Measurements from ENCODE around the gene BOD1. TPM values are rescaled to one million over a fixed set of nuclear protein-coding genes. Genes with fewer than 3 reads are reported as not detected.

The BOD1 gene
- total RNA-seq, 4 donors from 2014 or later, result 43.9 to 58.3 (median 48.3) TPM

- WGBS, result 91% methylated on average over 3 of the region's 3 CpGs
- no peak for TF ChIP-seq POLR2A (IDR thresholded peaks at IDR 0.05; ENCODE audit: low read depth)
- TF ChIP-seq POLR2AphosphoS5 (IDR thresholded peaks at IDR 0.05), result no peak
- TF ChIP-seq CTCF (IDR thresholded peaks at IDR 0.05), result no peak
- TF ChIP-seq EP300 (IDR thresholded peaks at IDR 0.05), result no peak
- Histone ChIP-seq H3K27ac (replicated peaks in 1 of 4) (no peak overlapping the region), H3K27me3 (no peaks in the 10 kb centered on the region), H3K4me1 (peaks cover 0 to 8% (median 6%) of the 10 kb centered on the region in 4 donors), H3K9me3 (peaks cover 0 to 11% (median 7%) of the 10 kb centered on the region in 4 donors), H3K36me3 (no peaks in the 10 kb centered on the region), H3K4me3 (no peak overlapping the region)
- DNase-seq (ENCODE audit: extremely low spot score), result no peak
- intact Hi-C loops (cut with DNase I), result no loop called here
Measured at GRCh38 chr5:173565491-173566072, 50.9 kb downstream of the BOD1 start.

- Histone ChIP-seq H3K27me3 (no peaks in the 10 kb centered on the region), H3K4me1 (peaks cover 0 to 8% (median 6%) of the 10 kb centered on the region in 4 donors), H3K4me3 (no peak overlapping the region), H3K9me3 (peaks cover 0 to 12% (median 11%) of the 10 kb centered on the region in 4 donors), H3K36me3 (no peaks in the 10 kb centered on the region), H3K27ac (replicated peaks in 1 of 4) (no peak overlapping the region)
- no peak for DNase-seq (ENCODE audit: extremely low spot score)
- TF ChIP-seq CTCF (IDR thresholded peaks at IDR 0.05), result no peak
- WGBS, result 81% methylated on average over 4 of the region's 4 CpGs
- intact Hi-C loops (cut with DNase I), result no loop called here
Measured at GRCh38 chr5:173564106-173564505, 52.3 kb downstream of the BOD1 start.

DNA sequence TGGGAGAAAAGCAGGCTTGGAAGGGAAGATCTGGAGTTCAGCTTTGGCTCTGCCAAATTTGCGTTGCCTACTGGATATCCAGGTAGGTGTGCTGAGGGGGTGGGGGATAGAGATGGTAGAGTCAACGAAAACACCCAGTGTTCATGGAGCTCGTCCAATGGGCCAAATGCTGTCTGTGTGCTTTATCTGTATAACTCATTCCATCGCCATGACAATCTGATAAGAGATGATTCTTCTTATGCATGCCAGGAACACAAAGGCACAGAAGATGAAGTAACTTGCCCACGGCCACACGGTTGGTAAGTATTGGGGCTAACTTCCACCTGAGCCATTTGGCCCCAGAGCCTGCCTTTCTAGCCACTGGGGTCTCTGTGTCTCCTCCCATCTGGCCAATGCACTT is 53.2 kb downstream of the BOD1 start:
- H3K27me3 ChIP-seq, result no peaks in the 10 kb centered on the region
- no peak overlapping the region for H3K4me3 ChIP-seq
- TF ChIP-seq POLR2A (IDR thresholded peaks at IDR 0.05; ENCODE audit: low read depth) (no peak), POLR2AphosphoS5 (IDR thresholded peaks at IDR 0.05) (no peak), EP300 (IDR thresholded peaks at IDR 0.05) (no peak), CTCF (IDR thresholded peaks at IDR 0.05) (no peak)
- WGBS, result 99% methylated on average over 6 of the region's 6 CpGs
- DNase-seq (ENCODE audit: extremely low spot score), result no peak
- no peaks in the 10 kb centered on the region for H3K36me3 ChIP-seq
- H3K9me3 ChIP-seq, result peaks cover 0 to 12% (median 5%) of the 10 kb centered on the region in 4 donors
- no peak overlapping the region for H3K27ac ChIP-seq (replicated peaks in 1 of 4)
- intact Hi-C loops (cut with DNase I), result no loop called here
- H3K4me1 ChIP-seq, result peaks cover 0 to 14% (median 8%) of the 10 kb centered on the region in 4 donors

GRCh38 chr5:173562451-173562850 is 54.0 kb downstream of the BOD1 start:
- TF ChIP-seq EP300 (IDR thresholded peaks at IDR 0.05) (no peak), POLR2AphosphoS5 (IDR thresholded peaks at IDR 0.05) (no peak), CTCF (IDR thresholded peaks at IDR 0.05) (no peak), POLR2A (IDR thresholded peaks at IDR 0.05; ENCODE audit: low read depth) (no peak)
- H3K9me3 ChIP-seq, result peaks cover 0 to 12% (median 5%) of the 10 kb centered on the region in 4 donors
- DNase-seq (ENCODE audit: extremely low spot score), result no peak
- no peaks in the 10 kb centered on the region for H3K27me3 ChIP-seq
- peaks cover 0 to 19% (median 11%) of the 10 kb centered on the region in 4 donors for H3K4me1 ChIP-seq
- intact Hi-C loops (cut with DNase I), result no loop called here
- H3K4me3 ChIP-seq, result no peak overlapping the region
- WGBS, result 93% methylated on average over 6 of the region's 6 CpGs
- no peak overlapping the region for H3K27ac ChIP-seq (replicated peaks in 1 of 4)
- no peaks in the 10 kb centered on the region for H3K36me3 ChIP-seq
